Fibroblast of skin of left biceps (primary cell): ENCODE measurements around the gene PDYN.

Source experiments
- DNase-seq, 2 experiments: peaks; one replicate each; pipeline ENCODE4 v3.0.0-alpha.2; 2013; ENCODE audit warnings: low read depth in 2 of 2

PDYN gene

DNA sequence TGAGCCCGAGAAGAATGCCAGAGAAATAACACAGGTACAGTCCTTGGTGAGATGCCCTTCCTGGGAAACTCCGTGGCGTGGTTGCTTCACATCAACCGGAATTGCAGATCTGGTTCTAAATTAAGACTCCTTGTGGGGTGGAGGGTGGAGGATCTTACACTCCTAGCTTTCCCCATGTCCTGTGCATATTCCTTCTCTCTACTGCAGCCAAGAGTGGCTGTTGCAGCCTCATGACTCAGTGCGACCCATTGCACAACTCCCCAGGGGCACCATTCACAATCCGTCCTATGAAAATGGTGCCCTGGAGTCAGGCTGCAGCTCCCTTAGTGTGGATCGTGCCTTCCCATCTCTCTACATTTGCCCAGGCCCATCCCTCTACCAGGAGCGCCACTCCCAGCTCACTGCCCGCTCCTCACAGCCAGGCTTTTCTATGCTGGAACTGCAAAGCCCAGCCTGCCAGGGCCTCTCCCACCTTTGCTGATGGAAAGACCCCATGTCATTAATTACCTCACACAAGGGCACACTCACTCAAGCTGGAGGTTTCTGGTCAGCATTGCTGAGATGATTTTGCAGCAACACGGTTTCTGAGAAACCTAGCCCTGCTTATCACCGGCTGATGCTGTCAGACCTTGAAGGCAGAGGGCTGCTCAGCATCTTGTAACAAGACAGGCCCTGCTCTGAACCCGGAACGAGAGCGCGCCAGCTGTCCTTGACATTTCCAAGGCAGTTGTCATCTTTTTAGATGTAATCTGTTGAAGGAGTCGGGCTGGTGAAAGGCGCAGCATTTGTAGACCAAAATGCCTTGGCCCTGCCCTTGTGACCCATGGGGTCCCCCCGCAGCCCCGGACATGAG is 58.9 kb downstream of the PDYN start:
- DNase-seq: peak; percentile 61 to 62

GRCh38 chr20:1934156-1934555 is 59.7 kb downstream of the PDYN start:
- DNase-seq: peak; percentile 56 to 60

DNA sequence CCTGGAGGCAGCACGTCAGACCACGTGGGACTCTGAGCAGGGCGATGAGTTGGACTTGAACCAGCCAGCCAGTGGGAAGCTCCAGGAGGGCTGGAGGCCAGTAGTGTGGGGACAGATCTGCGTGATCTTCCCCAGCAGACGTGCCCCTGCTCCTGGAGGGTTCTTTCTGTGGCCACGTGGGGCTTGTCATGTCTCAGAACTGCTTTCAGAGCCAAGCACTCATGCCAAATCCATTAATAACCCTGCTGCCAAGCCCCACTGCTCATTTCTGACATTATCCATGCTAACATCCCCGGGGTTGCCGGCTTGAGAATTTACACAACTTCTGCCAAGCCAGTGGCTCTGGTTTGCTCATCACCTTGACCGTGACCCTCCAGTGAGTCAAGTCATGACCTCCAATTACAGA is 60.4 kb downstream of the PDYN start:
- DNase-seq: no peak

DNA sequence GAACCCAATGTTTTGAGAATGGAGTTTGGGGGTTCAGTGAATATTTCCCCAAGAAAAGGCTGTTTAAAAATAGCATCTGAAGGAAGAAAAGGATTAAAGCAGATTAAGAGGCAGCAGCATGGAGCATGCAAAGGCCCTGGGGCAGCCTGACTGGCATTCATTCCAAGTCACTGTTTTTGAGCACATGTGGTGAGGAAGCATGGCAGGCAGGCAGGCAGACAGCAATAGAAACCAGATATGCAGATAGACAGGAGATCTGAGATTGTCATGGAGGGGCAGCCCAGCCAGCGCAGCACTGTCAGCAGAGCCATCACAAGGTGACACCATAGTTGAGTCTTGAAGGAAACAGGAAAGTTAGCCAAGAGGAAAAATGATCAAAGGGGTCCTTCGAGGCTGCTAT is 60.9 kb downstream of the PDYN start:
- DNase-seq: no peak

DNA sequence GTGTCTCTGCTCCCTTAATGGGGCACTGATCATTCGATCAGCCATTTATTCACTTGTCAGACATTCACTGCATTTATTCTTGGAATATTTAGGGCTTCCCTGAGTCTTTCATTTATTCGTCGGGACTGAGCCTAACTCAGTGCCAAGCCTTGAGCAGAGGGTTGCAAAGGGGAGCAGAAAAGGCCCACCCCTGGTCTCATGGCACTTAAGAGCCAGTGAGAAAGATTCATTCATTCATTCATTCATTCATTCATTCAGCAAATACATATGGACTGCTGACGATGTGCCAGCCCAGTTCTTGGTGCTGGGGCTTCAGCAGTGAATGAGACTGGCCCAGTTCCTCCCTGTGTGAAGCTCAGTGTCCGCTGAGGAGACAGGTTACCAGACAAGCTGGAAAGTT is 62.0 kb downstream of the PDYN start:
- no peak for DNase-seq

- no peak for DNase-seq
These were observed 63.7 kb downstream of the PDYN start for GRCh38 chr20:1930165-1930564.

GRCh38 chr20:1929460-1929859 is 64.4 kb downstream of the PDYN start:
- DNase-seq: no peak

- DNase-seq: no peak
These were observed 65.1 kb downstream of the PDYN start for GRCh38 chr20:1928782-1929181.
